GM20000 (cell line): ENCODE results near the gene CBX4.

Source experiments
- DNase-seq: peaks from one replicate; pipeline ENCODE4 v3.0.0; 2012; ENCODE audit warnings: low spot score
- CTCF ChIP-seq: IDR thresholded peaks from 2 replicates; pipeline ENCODE4 v1.5.1; 2012; ENCODE audit warnings: mild to moderate bottlenecking, control low read depth; ENCODE audit errors: extremely low read depth, missing control alignments

The CBX4 gene

GRCh38 chr17:79792984-79793923 is 46.0 kb downstream of the CBX4 start:
- DNase-seq = no peak
- TF ChIP-seq CTCF = no peak

- no peak for TF ChIP-seq CTCF
- no peak for DNase-seq
Measured at GRCh38 chr17:79792341-79792871, 46.8 kb downstream of the CBX4 start.

- DNase-seq = no peak
- TF ChIP-seq CTCF = no peak
Measured at GRCh38 chr17:79791735-79792161, 47.5 kb downstream of the CBX4 start.

- TF ChIP-seq CTCF = no peak
- no peak for DNase-seq
Measured at GRCh38 chr17:79790805-79791734, 48.2 kb downstream of the CBX4 start.

- peak; percentile 91 for DNase-seq
- peak; percentile 94 for TF ChIP-seq CTCF
Measured at GRCh38 chr17:79789943-79790804, 49.1 kb downstream of the CBX4 start.

- no peak for DNase-seq
- no peak for TF ChIP-seq CTCF
Measured at GRCh38 chr17:79788989-79789942, 50.0 kb downstream of the CBX4 start.
